GM18520 (cell line): ENCODE results near the gene PLXDC2.

ENCODE experiments used
- ATAC-seq: cut with Tn5 transposase; IDR thresholded peaks from one replicate; pipeline ENCODE4 v1.9.1; 2021; ENCODE audit not compliant: unreplicated experiment

Gene PLXDC2

GRCh38 chr10:19906108-19906791 lies 90.0 kb downstream of the PLXDC2 start:
- no peak for ATAC-seq

- ATAC-seq, result no peak
Observed at GRCh38 chr10:19908991-19909696, 92.9 kb downstream of the PLXDC2 start.

GRCh38 chr10:19911886-19912285 lies 95.7 kb downstream of the PLXDC2 start:
- ATAC-seq, result no peak

GRCh38 chr10:19913987-19914386 lies 97.8 kb downstream of the PLXDC2 start:
- no peak for ATAC-seq

GRCh38 chr10:19915125-19915524 lies 98.9 kb downstream of the PLXDC2 start:
- no peak for ATAC-seq

GRCh38 chr10:19915816-19916215 lies 99.6 kb downstream of the PLXDC2 start:
- ATAC-seq, result no peak

- no peak for ATAC-seq
Observed at GRCh38 chr10:19917751-19918478, 101.7 kb downstream of the PLXDC2 start.

GRCh38 chr10:19918794-19919193 lies 102.6 kb downstream of the PLXDC2 start:
- ATAC-seq, result no peak

- ATAC-seq, result no peak
Observed at GRCh38 chr10:19919671-19920070, 103.4 kb downstream of the PLXDC2 start.

- no peak for ATAC-seq
Observed at GRCh38 chr10:19920075-19920726, 104.0 kb downstream of the PLXDC2 start.

- ATAC-seq, result no peak
Observed at GRCh38 chr10:19921300-19922140, 105.3 kb downstream of the PLXDC2 start.

- no peak for ATAC-seq
Observed at GRCh38 chr10:19922236-19922963, 106.2 kb downstream of the PLXDC2 start.

- no peak for ATAC-seq
Observed at GRCh38 chr10:19925064-19925463, 108.8 kb downstream of the PLXDC2 start.

GRCh38 chr10:19928936-19929335 lies 112.7 kb downstream of the PLXDC2 start:
- no peak for ATAC-seq

GRCh38 chr10:19929506-19930140 lies 113.4 kb downstream of the PLXDC2 start:
- no peak for ATAC-seq

- ATAC-seq, result no peak
Observed at GRCh38 chr10:19930936-19931893, 115.0 kb downstream of the PLXDC2 start.

GRCh38 chr10:19931894-19932590 lies 115.8 kb downstream of the PLXDC2 start:
- no peak for ATAC-seq
